ENCODE data around the gene TNFAIP8L1.
"Not testable (repeated sequence)": the region's sequence is repeated elsewhere in the genome, so short reads cannot be mapped to it uniquely, and the experiment has no call there.

The TNFAIP8L1 gene

GRCh38 chr19:4638828-4639530 is at the start of gene TNFAIP8L1:
Gene TNFAIP8L1, plus strand, starts transcription at chr19:4639516. Its CDS starts 12,354 bp downstream, at chr19:4651870.
- peak; percentile 100 for DNase-seq (ENCODE audit: low spot score)
- TF ChIP-seq, protein P1, sequence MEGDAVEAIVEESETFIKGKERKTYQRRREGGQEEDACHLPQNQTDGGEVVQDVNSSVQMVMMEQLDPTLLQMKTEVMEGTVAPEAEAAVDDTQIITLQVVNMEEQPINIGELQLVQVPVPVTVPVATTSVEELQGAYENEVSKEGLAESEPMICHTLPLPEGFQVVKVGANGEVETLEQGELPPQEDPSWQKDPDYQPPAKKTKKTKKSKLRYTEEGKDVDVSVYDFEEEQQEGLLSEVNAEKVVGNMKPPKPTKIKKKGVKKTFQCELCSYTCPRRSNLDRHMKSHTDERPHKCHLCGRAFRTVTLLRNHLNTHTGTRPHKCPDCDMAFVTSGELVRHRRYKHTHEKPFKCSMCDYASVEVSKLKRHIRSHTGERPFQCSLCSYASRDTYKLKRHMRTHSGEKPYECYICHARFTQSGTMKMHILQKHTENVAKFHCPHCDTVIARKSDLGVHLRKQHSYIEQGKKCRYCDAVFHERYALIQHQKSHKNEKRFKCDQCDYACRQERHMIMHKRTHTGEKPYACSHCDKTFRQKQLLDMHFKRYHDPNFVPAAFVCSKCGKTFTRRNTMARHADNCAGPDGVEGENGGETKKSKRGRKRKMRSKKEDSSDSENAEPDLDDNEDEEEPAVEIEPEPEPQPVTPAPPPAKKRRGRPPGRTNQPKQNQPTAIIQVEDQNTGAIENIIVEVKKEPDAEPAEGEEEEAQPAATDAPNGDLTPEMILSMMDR (IDR thresholded peaks at IDR 0.05; ENCODE audit: extremely low read depth, missing control alignments), result no peak

DNA sequence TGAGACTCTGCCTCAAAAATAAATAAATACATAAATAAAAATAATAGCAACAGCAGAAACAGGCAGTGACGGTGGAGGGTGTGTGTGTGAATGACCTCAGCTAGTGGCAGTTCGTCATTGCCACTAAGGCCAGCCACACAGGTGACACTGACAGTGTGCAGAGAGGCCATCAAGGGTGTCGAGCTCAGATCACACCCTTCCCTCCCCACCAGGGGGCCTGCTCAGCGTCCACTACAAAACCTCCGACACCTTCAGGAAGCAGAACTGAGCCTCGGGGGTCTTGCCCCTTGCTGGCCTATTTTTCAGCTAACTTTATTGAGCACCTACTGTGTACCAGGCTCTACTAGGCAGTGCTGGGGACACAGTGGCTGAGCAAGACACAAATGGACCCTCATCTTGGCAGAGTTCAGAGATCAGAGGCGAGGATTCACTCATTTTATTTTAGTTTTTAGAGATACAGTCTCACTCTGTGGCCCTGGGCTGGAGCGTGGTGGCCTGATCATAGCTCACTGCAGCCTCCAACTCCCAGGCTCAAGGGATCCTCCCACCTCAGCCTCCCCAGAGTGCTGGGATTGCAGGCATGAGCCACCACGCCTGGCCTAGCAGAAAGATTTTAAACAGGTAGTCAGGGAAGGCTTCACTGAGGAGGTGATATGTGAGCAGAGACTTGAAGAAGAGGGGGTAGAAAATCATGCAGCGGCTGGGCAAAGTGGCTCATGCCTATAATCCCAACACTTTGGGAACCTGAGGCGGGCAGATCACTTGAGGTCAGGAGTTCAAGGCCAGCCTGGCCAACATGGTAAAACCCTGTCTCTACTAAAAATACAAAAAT is 49.5 kb upstream of the TNFAIP8L1 start:
- peak; percentile 76 for DNase-seq (ENCODE audit: low spot score)
- TF ChIP-seq, protein P1 (IDR thresholded peaks at IDR 0.05; ENCODE audit: extremely low read depth, missing control alignments), result peak; percentile 31

GRCh38 chr19:4590559-4590958 is 48.8 kb upstream of the TNFAIP8L1 start:
- no peak for DNase-seq (ENCODE audit: low spot score)
- TF ChIP-seq, protein P1 (IDR thresholded peaks at IDR 0.05; ENCODE audit: extremely low read depth, missing control alignments), result no peak

- TF ChIP-seq, protein P1 (IDR thresholded peaks at IDR 0.05; ENCODE audit: extremely low read depth, missing control alignments), result no peak
- no peak for DNase-seq (ENCODE audit: low spot score)
Observed at GRCh38 chr19:4591320-4591719, 48.0 kb upstream of the TNFAIP8L1 start.

DNA sequence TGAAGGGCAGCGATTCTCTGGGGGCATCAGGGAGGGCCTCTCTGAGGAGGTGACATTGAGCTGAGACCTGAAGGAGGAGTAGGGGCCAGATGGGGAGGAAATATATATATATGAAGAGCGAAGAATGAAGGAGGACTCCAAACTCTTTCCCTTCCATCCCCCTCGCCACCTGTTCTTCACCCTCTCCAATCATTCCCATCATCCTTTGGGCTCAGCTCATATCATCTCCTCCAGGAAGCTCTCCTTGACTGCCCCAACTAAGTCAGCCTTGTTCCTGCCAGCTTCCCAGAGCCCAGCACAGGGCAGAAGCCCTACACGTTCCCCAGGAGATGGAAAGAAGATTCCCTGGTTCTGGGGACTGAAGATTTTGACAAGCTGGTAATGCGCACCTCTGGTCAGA is 46.9 kb upstream of the TNFAIP8L1 start:
- TF ChIP-seq, protein P1 (IDR thresholded peaks at IDR 0.05; ENCODE audit: extremely low read depth, missing control alignments), result no peak
- DNase-seq (ENCODE audit: low spot score), result no peak

DNA sequence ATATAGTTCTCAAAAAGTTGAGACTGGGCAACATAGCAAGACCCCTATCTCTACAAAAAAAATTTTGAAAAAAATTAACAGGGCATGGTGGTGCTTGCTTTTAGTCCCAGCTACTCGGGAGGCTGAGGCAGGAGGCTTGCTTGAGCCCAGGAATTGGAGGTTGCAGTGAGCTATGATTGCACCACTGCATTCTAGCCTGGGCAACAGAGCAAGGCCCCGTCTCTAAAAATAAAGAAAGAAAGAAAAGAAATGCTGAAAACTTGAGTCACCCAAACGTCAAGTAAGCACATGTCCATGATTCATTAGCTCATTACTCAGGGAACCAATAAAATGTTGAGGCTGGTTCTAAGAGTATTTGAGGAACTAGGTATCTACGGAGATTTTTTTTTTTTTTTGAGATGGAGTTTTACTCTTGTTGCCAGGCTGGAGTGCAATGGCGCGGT is 45.9 kb upstream of the TNFAIP8L1 start:
- TF ChIP-seq, protein P1 (IDR thresholded peaks at IDR 0.05; ENCODE audit: extremely low read depth, missing control alignments), result no peak
- DNase-seq (ENCODE audit: low spot score), result no peak

DNA sequence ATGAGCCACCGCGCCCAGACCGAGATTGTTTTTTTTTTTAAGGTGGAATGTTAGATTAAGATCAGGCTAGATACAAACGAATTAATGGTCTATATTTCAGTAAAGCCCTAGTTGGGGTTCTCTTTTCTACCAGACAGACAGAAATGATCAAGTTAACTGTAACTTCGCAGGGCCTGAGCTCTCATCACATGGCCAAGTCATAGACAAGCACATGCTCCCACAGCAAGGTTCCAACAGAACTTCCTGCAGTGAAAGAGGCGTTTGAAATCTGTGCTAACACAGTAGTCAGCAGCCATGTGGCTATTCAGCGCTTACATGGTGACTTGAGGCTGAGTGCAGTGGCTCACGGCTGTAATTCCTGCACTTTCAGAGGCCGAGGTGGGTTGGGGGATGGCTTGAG is 45.1 kb upstream of the TNFAIP8L1 start:
- DNase-seq (ENCODE audit: low spot score), result no peak
- TF ChIP-seq, protein P1 (IDR thresholded peaks at IDR 0.05; ENCODE audit: extremely low read depth, missing control alignments), result no peak

DNA sequence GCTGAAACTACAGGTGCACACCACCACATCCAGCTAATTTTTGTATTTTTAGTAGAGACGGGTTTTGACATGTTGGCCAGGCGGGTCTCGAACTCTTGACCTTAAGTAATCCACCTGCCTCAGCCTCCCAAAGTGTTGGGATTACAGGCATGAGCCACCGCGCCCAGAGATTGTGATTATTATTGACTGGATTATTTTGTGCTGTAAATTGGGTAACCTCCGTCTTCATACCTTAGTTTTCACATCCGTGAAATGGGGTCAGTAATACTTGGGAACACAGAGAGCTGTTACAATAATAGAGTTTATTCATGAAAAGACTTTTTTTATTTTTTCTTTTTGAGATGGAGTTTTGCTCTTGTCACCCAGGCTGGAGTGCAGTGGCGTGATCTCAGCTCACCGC is 44.2 kb upstream of the TNFAIP8L1 start:
- not testable (repeated sequence) for DNase-seq (ENCODE audit: low spot score)

Measured in GM20000 (cell line).